ENCODE measurements around the gene VARS2. TPM values are rescaled to one million over a fixed set of nuclear protein-coding genes. Genes with fewer than 3 reads are reported as not detected.
"Not testable (repeated sequence)": the region's sequence is repeated elsewhere in the genome, so short reads cannot be mapped to it uniquely, and the experiment has no call there.

VARS2 gene
- 17.7 and 24.6 TPM in 2 replicates for total RNA-seq (2014; rRNA removed; shearing (Covaris generic))
- polyA plus RNA-seq (2014; cell fraction: nucleus; rRNA removed): 50.1 and 82.0 TPM in 2 replicates

- DNase-seq (ENCODE audit: extremely low read depth, low read depth): peak; percentile 82
Measured at GRCh38 chr6:30914076-30914853, at the start of gene VARS2. Gene VARS2, plus strand, starts transcription at chr6:30914238. Its CDS starts 599 bp downstream, at chr6:30914837.

GRCh38 chr6:30864325-30864724 is 49.7 kb upstream of the VARS2 start:
- no peak for DNase-seq (ENCODE audit: extremely low read depth, low read depth)

GRCh38 chr6:30869241-30869749 is 44.7 kb upstream of the VARS2 start:
- not testable (repeated sequence) for DNase-seq (ENCODE audit: extremely low read depth, low read depth)

GRCh38 chr6:30870546-30870945 is 43.5 kb upstream of the VARS2 start:
- no peak for DNase-seq (ENCODE audit: extremely low read depth, low read depth)

- no peak for DNase-seq (ENCODE audit: extremely low read depth, low read depth)
Measured at GRCh38 chr6:30871592-30872183, 42.4 kb upstream of the VARS2 start.

GRCh38 chr6:30873137-30873640 is 40.8 kb upstream of the VARS2 start:
- DNase-seq (ENCODE audit: extremely low read depth, low read depth): no peak

- not testable (repeated sequence) for DNase-seq (ENCODE audit: extremely low read depth, low read depth)
Measured at GRCh38 chr6:30873795-30874194, 40.2 kb upstream of the VARS2 start.

GRCh38 chr6:30875244-30876038 is 38.6 kb upstream of the VARS2 start:
- DNase-seq (ENCODE audit: extremely low read depth, low read depth): no peak

GRCh38 chr6:30876039-30876730 is 37.9 kb upstream of the VARS2 start:
- DNase-seq (ENCODE audit: extremely low read depth, low read depth): no peak

- DNase-seq (ENCODE audit: extremely low read depth, low read depth): peak; percentile 91
Measured at GRCh38 chr6:30877419-30878262, 36.4 kb upstream of the VARS2 start.

- no peak for DNase-seq (ENCODE audit: extremely low read depth, low read depth)
Measured at GRCh38 chr6:30879684-30880427, 34.2 kb upstream of the VARS2 start.

- no peak for DNase-seq (ENCODE audit: extremely low read depth, low read depth)
Measured at GRCh38 chr6:30880698-30881252, 33.3 kb upstream of the VARS2 start.

GRCh38 chr6:30881392-30882203 is 32.4 kb upstream of the VARS2 start:
- DNase-seq (ENCODE audit: extremely low read depth, low read depth): no peak

- DNase-seq (ENCODE audit: extremely low read depth, low read depth): no peak
Measured at GRCh38 chr6:30882204-30882758, 31.8 kb upstream of the VARS2 start.

GRCh38 chr6:30882759-30883684 is 31.0 kb upstream of the VARS2 start:
- DNase-seq (ENCODE audit: extremely low read depth, low read depth): no peak

All from NCI-H460 (cell line).